Stimulated activated CD8-positive, alpha-beta memory T cell treated with anti-CD3 and anti-CD28 coated beads, Interleukin-15, amount 100 ng/mL, for 48 hours (primary cell): Measurements from ENCODE around the gene SCMH1.

ENCODE experiments used
- DNase-seq, 2 donors: peaks; one replicate each; pipeline ENCODE4 v3.0.0-alpha.2; 2020; ENCODE audit warnings: low read depth in 2 of 2

SCMH1 gene

DNA sequence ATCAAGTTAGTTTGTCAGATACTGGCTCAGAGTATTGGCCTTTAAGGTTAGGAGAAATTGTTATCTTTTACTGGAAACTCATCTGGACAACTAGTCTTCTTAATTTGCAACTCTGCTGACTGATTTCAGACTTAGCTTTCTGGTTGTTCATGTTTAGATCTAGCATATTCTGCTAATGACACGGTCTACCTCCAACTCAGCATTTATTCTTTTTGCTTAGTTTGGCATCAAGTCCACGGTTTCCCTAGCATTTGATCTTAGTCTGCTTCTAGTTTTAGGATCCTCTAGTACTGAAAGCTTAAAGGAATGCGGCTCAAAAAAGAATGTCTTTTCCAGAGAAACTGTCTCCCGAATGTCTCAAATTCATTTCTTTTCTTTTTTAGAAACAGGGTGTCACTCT is 145.0 kb downstream of the SCMH1 start:
- no peak for DNase-seq

GRCh38 chr1:41093826-41094225 is 148.3 kb downstream of the SCMH1 start:
- DNase-seq = no peak

DNA sequence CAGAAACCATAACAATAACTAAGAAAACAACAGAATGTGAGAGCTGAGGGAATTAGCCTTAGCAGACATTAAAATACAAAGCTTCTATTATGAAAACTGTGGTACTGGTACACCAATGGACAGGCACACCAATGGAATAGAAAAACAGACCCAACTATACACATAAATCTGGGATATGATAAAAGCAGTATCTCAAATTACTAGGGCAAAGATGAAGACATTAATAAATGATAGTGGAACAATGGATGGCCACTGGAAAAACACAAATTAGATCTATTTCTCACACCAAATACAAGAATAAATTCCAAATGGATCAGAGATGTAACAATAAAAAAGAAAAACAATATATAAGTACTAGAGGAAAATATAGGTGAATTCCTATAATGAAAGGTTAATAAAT is 155.2 kb downstream of the SCMH1 start:
- DNase-seq = no peak

DNA sequence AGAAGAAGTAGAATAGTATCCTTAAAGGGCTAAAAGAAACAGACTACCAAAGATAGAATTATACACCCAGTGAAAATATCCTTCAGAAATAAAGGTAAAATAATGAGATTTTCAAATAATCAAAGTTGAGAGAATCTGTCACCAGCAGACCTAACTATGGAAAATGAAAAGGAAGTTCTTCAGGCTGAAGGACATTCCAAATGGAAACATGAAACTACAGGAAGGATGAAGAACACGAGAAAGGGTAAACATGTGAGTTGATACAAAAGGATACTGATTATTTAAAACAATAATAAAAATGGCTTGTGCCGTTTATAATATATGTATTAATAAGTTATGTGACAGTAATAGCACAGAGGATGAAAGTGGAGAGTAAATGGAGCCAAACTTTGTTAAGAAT is 163.5 kb downstream of the SCMH1 start:
- no peak for DNase-seq

GRCh38 chr1:41078193-41078592 is 163.9 kb downstream of the SCMH1 start:
- no peak for DNase-seq

DNA sequence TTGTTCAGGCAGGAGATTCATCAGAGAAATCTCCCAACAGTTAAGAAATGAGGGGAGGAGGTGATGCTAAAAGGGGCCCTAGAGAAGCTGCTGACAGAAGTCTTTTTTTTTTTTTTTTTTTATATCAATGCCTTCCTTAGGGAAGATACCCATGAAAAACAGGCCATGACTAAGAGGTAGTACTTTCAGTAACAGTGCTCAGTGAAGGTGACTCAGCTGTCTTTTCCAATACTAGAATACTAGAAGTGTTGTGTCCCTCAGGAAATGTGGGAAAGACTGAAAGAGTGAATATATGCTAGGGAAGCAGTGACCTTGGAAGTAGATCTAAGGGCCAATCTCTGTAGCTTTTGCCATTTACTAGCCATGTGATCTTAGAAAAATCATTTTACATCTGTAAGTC is 168.1 kb downstream of the SCMH1 start:
- no peak for DNase-seq

GRCh38 chr1:41072051-41072450 is 170.1 kb downstream of the SCMH1 start:
- no peak for DNase-seq

GRCh38 chr1:41056907-41057306 is 185.2 kb downstream of the SCMH1 start:
- no peak for DNase-seq

GRCh38 chr1:41053316-41053715 is 188.8 kb downstream of the SCMH1 start:
- DNase-seq = no peak

DNA sequence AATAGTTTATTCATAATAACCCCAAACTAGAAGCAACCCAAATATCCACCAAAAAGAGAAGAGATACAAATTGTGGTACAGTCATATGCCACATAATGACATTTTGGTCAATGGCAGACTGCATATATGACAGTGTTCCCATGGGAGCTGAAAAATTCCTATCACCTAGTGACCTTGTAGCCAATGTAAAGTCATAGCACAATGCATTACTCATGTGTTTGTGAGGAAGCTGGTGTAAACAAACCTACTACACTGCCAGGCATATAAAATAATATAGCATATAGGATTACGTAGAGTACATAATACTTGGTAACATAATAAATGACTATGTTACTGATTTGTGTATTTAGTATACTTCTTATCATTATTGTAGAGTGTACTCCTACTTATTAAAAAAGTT is 191.1 kb downstream of the SCMH1 start:
- no peak for DNase-seq

- no peak for DNase-seq
Observed at GRCh38 chr1:41048540-41048939, 193.6 kb downstream of the SCMH1 start.

DNA sequence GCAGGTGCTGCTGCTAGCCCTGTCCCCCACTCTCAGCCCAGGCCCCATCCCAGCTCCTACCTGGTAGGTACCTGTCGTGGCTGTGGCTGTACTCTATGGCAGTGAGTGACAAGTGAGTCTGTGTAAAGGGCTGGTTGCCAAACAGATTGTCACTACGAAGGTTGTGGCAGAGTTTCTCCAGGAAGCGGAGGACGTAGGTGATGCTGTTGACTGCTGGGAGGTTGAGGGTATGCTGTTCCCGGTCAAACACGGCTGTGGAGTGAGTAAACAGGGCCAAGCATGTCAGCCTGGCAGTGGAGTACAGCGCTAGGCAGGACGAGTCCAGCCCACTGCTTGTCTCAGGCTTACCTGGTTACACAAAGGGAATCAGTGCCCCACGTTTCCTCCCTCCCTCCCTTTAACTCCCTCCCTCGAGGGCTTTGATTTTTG is 195.7 kb downstream of the SCMH1 start:
- no peak for DNase-seq

GRCh38 chr1:41045740-41046139 is 196.4 kb downstream of the SCMH1 start:
- DNase-seq = no peak

DNA sequence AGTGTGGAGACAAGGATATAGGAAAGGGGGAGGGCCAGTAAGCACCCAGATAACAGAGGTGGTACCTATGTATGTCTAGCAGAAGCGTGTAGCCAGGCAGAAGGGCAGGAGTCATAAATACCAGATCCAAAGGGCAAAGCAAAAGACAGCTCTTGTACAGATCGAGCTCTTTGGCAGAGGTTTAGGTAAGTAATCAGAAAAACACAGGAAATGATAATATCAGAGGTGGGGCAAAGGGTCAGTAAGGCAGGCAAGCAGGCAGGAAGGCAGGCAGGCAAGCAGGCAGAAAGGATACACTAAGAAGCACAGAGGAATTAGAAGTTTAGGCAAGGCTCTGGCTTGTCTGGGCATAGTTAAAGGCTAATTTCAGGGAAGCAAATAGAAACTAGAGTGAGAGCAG is 197.9 kb downstream of the SCMH1 start:
- no peak for DNase-seq

DNA sequence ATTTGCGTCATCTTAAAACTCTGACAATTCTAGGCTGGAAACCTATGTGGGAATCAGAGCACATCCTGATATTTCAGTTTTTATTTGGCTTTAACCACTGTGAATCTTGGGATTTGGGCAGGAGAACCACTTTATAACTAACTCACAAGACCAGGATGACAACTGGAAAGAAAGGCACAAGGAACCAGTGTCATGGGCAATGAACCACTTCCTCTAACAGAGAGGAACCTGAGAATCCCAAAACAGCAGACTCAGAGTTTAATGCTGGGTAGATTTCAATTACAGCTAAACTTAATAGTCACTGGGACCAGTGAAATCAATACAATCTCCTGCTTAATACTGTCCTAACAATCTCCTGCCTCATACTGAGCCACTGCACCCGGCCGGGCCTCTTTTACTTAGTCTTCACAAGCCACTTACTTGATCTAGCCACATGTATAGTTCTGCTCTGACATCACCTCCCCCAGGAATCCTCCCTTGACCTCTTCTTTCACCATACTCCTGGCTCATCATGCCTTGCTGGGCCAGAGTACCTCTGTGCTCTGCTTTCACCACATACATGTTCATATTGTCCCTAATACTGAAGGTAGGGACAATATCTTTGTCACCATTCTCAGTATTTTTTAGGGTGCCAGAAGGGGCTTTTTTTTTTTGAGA is 200.4 kb downstream of the SCMH1 start:
- DNase-seq = no peak

- DNase-seq = no peak
Observed at GRCh38 chr1:41038110-41038509, 204.0 kb downstream of the SCMH1 start.

DNA sequence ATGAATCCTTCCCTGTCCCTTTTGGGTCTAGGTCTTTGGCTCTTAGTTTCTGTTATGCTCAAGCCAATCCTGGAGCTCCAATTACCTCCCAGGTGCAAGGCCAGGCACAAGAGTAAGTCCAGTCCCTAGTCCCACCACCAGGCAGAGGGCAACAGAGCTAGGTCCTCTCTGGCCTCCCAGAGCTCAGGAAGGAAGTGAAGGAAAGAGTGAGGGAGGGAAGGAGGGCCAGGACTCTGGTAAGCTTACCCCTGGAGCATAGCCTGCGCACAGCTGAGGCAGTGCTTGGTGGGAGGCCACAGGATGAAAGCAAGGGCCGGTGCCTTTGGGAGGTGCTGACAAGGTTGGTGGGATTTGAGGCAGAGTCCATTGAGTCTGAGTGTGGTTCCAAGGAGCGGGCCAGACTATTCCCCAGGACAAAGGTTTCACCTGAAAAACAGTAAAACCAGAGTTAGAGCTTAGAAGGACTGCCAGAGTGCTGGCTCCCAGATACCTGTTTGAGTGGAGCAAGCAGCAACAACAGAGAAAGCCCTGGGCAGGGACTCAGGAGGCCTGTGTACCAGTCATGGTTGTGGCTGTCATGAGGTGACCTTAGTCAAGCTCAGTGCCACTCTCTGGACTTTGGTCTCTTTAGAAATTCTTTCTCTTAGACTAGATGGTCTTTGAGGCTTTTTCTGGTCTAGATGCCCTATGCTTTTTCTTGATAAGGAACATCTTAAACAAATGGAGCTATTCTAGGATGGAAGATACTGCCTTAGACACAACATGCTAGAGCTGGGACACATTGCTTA is 204.8 kb downstream of the SCMH1 start:
- no peak for DNase-seq

DNA sequence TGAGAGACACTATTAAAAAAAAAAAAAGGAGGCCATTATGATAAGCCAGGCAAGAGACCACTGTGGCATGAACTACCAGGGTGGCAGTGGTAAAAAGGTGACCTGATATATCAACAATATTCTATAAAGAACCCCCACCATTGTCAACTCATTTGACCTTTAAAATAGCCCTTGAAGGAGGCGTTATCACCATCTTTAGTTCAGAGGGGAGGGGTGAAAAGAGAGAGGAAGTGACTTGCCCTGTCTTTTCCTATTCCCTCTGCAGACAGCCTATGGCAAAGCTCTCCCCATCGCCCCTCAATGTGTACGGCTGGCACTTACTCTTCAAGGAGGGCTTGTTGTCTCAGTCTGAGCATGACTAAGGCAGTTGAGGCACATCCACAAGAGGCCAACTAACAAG is 208.8 kb downstream of the SCMH1 start:
- no peak for DNase-seq

DNA sequence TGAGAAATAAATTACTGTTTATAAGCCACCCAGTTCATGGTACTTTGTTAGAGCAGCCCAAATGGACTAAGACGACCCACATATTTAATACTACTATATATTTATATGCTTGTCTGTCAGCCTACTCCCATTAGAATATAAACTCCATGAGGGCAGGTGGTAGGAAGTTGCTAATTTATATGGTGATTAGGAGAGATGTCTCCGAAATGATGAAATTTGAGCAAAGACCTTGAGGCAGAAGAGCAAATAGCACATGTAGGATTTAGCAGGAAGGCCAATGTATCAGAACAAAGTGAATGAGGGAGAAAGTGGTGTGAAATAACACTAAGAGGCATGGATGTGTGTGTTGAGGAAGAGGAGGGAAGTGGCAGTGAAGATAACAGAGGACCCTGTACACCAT is 210.0 kb downstream of the SCMH1 start:
- no peak for DNase-seq

DNA sequence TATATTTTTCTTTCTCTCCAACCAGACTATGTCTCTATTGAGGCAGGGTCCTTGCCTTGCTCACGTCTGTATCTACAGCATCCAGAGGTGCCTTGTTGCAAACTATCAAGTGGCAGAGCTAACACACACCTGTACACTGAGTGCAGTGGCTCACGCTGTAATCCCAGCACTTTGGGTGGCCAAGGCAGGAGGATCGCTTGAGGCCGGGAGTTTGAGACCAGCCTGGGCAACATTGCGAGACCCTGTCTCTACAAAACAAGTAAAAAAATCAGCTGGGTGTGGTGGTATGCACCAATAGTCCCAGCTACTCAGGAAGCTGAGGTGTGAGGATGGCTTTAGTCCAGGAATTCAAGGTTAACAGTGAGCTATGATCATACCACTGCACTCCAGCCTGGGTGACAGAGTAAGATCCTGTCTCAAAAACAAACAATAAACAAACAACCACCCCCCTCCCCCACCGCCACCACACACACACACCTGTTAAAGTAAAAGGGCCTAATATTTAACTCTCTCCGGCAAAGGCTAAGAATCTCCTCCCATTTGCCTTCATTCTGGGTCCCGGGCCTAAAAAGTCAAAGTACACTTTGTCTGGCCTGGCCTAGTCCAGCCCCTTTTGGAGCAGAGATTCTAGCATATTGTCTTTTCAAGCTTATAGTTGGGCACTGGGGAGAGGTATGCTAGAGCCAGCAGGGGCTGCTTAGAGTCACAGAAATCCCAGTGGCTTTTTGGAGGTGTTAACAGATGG is 211.1 kb downstream of the SCMH1 start:
- DNase-seq = no peak

- DNase-seq = no peak
Observed at GRCh38 chr1:41028034-41028642, 214.0 kb downstream of the SCMH1 start.
